Measurements from ENCODE around the gene MORC1.

GRCh38 chr3:109081746-109082510 lies 36.0 kb downstream of the MORC1 start:
- TF ChIP-seq POLR2A (IDR thresholded peaks at IDR 0.05) (no peak), CTCF (IDR thresholded peaks at IDR 0.05 in 4 of 5, conservative IDR thresholded peaks at IDR 0.05 in 1 of 5) (peak; percentile 21 to 72 (median 49))

Data from gastrocnemius medialis (tissue), 4 donors.